K562 (cell line): ENCODE results near the gene TMPRSS9. TPM values are rescaled to one million over a fixed set of nuclear protein-coding genes. Genes with fewer than 3 reads are reported as not detected.

Experiments used
- ATF6 ChIP-seq: sonication (generic); formaldehyde crosslinking; IDR thresholded peaks from 2 replicates; pipeline ENCODE4 v1.4.0; 2020; ENCODE audit warnings: mild to moderate bottlenecking, missing genetic modification reagents
- BHLHE40 ChIP-seq: IDR thresholded peaks from 2 replicates; pipeline ENCODE4 v1.6.1; 2011; ENCODE audit warnings: low read length, improper control_type of control experiment
- BRCA1 ChIP-seq, 2 experiments: fragments of 450-650 bp in 1 of 2; sonication (generic) in 1 of 2; formaldehyde crosslinking in 1 of 2; IDR thresholded peaks; 2 replicates each; pipeline versions ENCODE4 v1.5.0 to v1.6.1; 2017 to 2020; ENCODE audit warnings: mild to moderate bottlenecking in 1 of 2, missing genetic modification reagents in 1 of 2
- DDX20 ChIP-seq: fragments of 450-650 bp; IDR thresholded peaks from 2 replicates; pipeline ENCODE4 v1.6.1; 2016; ENCODE audit warnings: missing genetic modification characterization, low read depth, mild to moderate bottlenecking, missing compliant biosample characterization, moderate library complexity
- GABPA ChIP-seq: fragments of 200-800 bp; sonication (Bioruptor generic); conservative IDR thresholded peaks from 2 replicates; pipeline ENCODE4 v1.6.1; 2016; ENCODE audit warnings: low read depth, missing genetic modification characterization, missing compliant biosample characterization
- GTF3C2 ChIP-seq: IDR thresholded peaks from 3 replicates; pipeline ENCODE4 v1.6.1; 2011; ENCODE audit warnings: borderline replicate concordance, mild to moderate bottlenecking, moderate library complexity; ENCODE audit not compliant: insufficient read length; ENCODE audit errors: extremely low read depth
- KLF1 ChIP-seq: fragments of 450-650 bp; IDR thresholded peaks from 2 replicates; pipeline ENCODE4 v1.6.1; 2016; ENCODE audit warnings: missing genetic modification characterization, missing compliant biosample characterization
- LCOR ChIP-seq: sonication (generic); formaldehyde crosslinking; IDR thresholded peaks from 2 replicates; pipeline ENCODE4 v1.8.0; 2022; ENCODE audit warnings: mild to moderate bottlenecking, missing genetic modification reagents
- NR0B1 ChIP-seq: fragments of 450-650 bp; IDR thresholded peaks from one replicate; pipeline ENCODE4 v1.6.1; 2018; ENCODE audit warnings: mild to moderate bottlenecking, moderate library complexity; ENCODE audit not compliant: partially characterized antibody
- PTRF ChIP-seq: fragments of 450-650 bp; IDR thresholded peaks from 2 replicates; pipeline ENCODE4 v1.6.1; 2016; ENCODE audit warnings: mild to moderate bottlenecking, missing genetic modification characterization, missing compliant biosample characterization
- SMARCE1 ChIP-seq: fragments of 450-650 bp; IDR thresholded peaks from 2 replicates; pipeline ENCODE4 v1.7.1; 2016; ENCODE audit warnings: mild to moderate bottlenecking
- SRSF9 ChIP-seq: fragments of 200-400 bp; formaldehyde crosslinking; IDR thresholded peaks from 2 replicates; pipeline ENCODE4 v1.6.1; 2017; ENCODE audit warnings: low read depth, low read length, borderline replicate concordance
- TAF15 ChIP-seq: fragments of 200-400 bp; formaldehyde crosslinking; IDR thresholded peaks from 2 replicates; pipeline ENCODE4 v1.6.1; 2017; ENCODE audit warnings: mild to moderate bottlenecking, low read depth, low read length, moderate library complexity
- TEAD2 ChIP-seq: fragments of 450-650 bp; IDR thresholded peaks from 2 replicates; pipeline ENCODE4 v1.6.1; 2016; ENCODE audit warnings: missing genetic modification characterization, control low read depth, missing compliant biosample characterization
- TFAM ChIP-seq: fragments of 250-450 bp; sonication (Bioruptor Pico); conservative IDR thresholded peaks from 2 replicates; pipeline ENCODE4 v1.5.0; 2021; ENCODE audit warnings: mild to moderate bottlenecking, moderate library complexity
- XRCC3 ChIP-seq: fragments of 450-650 bp; IDR thresholded peaks from 2 replicates; pipeline ENCODE4 v1.6.1; 2017; ENCODE audit warnings: mild to moderate bottlenecking, moderate library complexity
- ZBTB34 ChIP-seq: fragments of 250-450 bp; sonication (Bioruptor Pico); IDR thresholded peaks from 2 replicates; pipeline ENCODE4 v1.8.0; 2021; ENCODE audit warnings: mild to moderate bottlenecking, moderate library complexity
- ZNF3 ChIP-seq: fragments of 250-450 bp; sonication (Bioruptor Pico); IDR thresholded peaks from 2 replicates; pipeline ENCODE4 v1.5.0; 2021; ENCODE audit warnings: mild to moderate bottlenecking, moderate library complexity
- ZNF507 ChIP-seq: conservative IDR thresholded peaks from 2 replicates; pipeline ENCODE4 v1.6.1; 2017; ENCODE audit warnings: missing genetic modification characterization, missing compliant biosample characterization
- ZNF77 ChIP-seq: fragments of 250-450 bp; sonication (Bioruptor Pico); IDR thresholded peaks from 2 replicates; pipeline ENCODE4 v1.5.0; 2020
- ZZZ3 ChIP-seq: fragments of 450-650 bp; IDR thresholded peaks from 2 replicates; pipeline ENCODE4 v1.6.1; 2016; ENCODE audit warnings: antibody characterized with exemption, mild to moderate bottlenecking, moderate library complexity
- polyA plus RNA-seq, 8 experiments: library from polyadenylated mRNA; depleted of rRNA in 4 of 8; stranded (reverse) in 5 of 8; unstranded in 3 of 8; fragments of >200 nt; fragmentation: Nextera tagmentation in 2 of 8; fragmentation: Illumina TruSeq in 1 of 8; extraction: Ambion mirVana in 2 of 8; extraction: Trizol in 1 of 8; gene quantifications; 2 replicates each; pipeline versions ENCODE4 v1.2.1 to v1.2.3, GENCODE V29; 2011 to 2014; ENCODE audit warnings: inconsistent platforms in 1 of 8, missing spikeins in 1 of 8
- total RNA-seq, 7 experiments: library from RNA; depleted of rRNA in 6 of 7; stranded (reverse); fragments of >200 nt in 6 of 7; fragmentation: Illumina TruSeq in 2 of 7; extraction: Trizol in 2 of 7; gene quantifications; 2 replicates each; pipeline versions ENCODE4 v1.2.1 to v1.2.3, GENCODE V29; 2011 to 2021; ENCODE audit warnings: low replicate concordance in 1 of 7

TMPRSS9 gene
- total and polyA plus RNA-seq, 9 of the 15 experiments (the other 6 are each of a cell fraction or from before 2014, with no cell fraction given) = 0.01 to 0.03 TPM; not detected in 7

- TF ChIP-seq LCOR (CRISPR knock-in tag) (peak; percentile 87), SRSF9 (no peak), DDX20 (tag) (no peak), TEAD2 (no peak), BHLHE40 (peak; percentile 92), PTRF (tag) (no peak), ATF6 (CRISPR knock-in tag) (peak; percentile 94; the same call in 1 of the 2 replicates), GABPA (tag) (peak; percentile 98), XRCC3 (no peak), ZBTB34 (CRISPR knock-in tag) (no peak), ZNF3 (CRISPR knock-in tag) (no peak), TAF15 (no peak), BRCA1 (IDR thresholded peaks at IDR 0.05) (no peak), BRCA1 (CRISPR knock-in tag; IDR thresholded peaks at IDR 0.05) (no peak), GTF3C2 (no peak), ZNF507 (tag) (no peak), ZZZ3 (no peak), NR0B1 (no peak), KLF1 (peak; percentile 83), ZNF77 (CRISPR knock-in tag) (peak; percentile 31; the same call in 1 of the 2 replicates), SMARCE1 (no peak), TFAM (CRISPR knock-in tag) (no peak)
Measured at GRCh38 chr19:2427429-2428320, 67.6 kb downstream of the TMPRSS9 start, which contains the start of gene TIMM13 (continued).
